ENCODE data around the gene LRRC4B. TPM values are rescaled to one million over a fixed set of nuclear protein-coding genes. Genes with fewer than 3 reads are reported as not detected.

LRRC4B gene
- total and polyA plus RNA-seq, 2 of the 8 experiments (the other 6 are each of a cell fraction or from before 2014, with no cell fraction given): 13.4 to 21.2 TPM

DNA sequence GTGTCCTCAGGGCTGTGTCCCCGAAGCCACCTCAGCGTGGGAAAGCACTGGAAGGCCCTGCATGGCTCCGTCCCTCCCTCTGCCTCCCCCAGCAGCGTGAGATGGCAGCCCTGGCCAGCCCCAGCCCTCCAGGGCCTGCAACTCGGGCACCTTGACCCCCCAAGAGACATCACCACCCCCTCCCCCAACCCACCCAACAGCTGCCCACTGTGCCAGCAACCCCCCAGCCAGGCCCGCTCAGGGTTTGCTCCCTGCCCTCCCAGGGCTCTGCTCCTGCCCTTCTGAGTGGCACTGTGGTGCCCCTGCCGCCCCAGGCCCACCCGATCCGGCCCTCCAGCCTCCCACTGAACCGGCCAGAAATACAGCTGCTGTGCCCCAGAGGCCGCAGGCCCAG is 53.1 kb downstream of the LRRC4B start (continued):
- TF ChIP-seq, protein P1, sequence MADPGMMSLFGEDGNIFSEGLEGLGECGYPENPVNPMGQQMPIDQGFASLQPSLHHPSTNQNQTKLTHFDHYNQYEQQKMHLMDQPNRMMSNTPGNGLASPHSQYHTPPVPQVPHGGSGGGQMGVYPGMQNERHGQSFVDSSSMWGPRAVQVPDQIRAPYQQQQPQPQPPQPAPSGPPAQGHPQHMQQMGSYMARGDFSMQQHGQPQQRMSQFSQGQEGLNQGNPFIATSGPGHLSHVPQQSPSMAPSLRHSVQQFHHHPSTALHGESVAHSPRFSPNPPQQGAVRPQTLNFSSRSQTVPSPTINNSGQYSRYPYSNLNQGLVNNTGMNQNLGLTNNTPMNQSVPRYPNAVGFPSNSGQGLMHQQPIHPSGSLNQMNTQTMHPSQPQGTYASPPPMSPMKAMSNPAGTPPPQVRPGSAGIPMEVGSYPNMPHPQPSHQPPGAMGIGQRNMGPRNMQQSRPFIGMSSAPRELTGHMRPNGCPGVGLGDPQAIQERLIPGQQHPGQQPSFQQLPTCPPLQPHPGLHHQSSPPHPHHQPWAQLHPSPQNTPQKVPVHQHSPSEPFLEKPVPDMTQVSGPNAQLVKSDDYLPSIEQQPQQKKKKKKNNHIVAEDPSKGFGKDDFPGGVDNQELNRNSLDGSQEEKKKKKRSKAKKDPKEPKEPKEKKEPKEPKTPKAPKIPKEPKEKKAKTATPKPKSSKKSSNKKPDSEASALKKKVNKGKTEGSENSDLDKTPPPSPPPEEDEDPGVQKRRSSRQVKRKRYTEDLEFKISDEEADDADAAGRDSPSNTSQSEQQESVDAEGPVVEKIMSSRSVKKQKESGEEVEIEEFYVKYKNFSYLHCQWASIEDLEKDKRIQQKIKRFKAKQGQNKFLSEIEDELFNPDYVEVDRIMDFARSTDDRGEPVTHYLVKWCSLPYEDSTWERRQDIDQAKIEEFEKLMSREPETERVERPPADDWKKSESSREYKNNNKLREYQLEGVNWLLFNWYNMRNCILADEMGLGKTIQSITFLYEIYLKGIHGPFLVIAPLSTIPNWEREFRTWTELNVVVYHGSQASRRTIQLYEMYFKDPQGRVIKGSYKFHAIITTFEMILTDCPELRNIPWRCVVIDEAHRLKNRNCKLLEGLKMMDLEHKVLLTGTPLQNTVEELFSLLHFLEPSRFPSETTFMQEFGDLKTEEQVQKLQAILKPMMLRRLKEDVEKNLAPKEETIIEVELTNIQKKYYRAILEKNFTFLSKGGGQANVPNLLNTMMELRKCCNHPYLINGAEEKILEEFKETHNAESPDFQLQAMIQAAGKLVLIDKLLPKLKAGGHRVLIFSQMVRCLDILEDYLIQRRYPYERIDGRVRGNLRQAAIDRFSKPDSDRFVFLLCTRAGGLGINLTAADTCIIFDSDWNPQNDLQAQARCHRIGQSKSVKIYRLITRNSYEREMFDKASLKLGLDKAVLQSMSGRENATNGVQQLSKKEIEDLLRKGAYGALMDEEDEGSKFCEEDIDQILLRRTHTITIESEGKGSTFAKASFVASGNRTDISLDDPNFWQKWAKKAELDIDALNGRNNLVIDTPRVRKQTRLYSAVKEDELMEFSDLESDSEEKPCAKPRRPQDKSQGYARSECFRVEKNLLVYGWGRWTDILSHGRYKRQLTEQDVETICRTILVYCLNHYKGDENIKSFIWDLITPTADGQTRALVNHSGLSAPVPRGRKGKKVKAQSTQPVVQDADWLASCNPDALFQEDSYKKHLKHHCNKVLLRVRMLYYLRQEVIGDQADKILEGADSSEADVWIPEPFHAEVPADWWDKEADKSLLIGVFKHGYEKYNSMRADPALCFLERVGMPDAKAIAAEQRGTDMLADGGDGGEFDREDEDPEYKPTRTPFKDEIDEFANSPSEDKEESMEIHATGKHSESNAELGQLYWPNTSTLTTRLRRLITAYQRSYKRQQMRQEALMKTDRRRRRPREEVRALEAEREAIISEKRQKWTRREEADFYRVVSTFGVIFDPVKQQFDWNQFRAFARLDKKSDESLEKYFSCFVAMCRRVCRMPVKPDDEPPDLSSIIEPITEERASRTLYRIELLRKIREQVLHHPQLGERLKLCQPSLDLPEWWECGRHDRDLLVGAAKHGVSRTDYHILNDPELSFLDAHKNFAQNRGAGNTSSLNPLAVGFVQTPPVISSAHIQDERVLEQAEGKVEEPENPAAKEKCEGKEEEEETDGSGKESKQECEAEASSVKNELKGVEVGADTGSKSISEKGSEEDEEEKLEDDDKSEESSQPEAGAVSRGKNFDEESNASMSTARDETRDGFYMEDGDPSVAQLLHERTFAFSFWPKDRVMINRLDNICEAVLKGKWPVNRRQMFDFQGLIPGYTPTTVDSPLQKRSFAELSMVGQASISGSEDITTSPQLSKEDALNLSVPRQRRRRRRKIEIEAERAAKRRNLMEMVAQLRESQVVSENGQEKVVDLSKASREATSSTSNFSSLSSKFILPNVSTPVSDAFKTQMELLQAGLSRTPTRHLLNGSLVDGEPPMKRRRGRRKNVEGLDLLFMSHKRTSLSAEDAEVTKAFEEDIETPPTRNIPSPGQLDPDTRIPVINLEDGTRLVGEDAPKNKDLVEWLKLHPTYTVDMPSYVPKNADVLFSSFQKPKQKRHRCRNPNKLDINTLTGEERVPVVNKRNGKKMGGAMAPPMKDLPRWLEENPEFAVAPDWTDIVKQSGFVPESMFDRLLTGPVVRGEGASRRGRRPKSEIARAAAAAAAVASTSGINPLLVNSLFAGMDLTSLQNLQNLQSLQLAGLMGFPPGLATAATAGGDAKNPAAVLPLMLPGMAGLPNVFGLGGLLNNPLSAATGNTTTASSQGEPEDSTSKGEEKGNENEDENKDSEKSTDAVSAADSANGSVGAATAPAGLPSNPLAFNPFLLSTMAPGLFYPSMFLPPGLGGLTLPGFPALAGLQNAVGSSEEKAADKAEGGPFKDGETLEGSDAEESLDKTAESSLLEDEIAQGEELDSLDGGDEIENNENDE (IDR thresholded peaks at IDR 0.05; ENCODE audit: insufficient replicate concordance, low read length): no peak
- TF ChIP-seq RNF2 (IDR thresholded peaks at IDR 0.05; ENCODE audit: borderline replicate concordance, low read depth, low read length, missing control alignments, poor library complexity, severe bottlenecking): no peak
- no peak for TF ChIP-seq BACH1 (IDR thresholded peaks at IDR 0.05; ENCODE audit: low read length)
- TF ChIP-seq SP4 (IDR thresholded peaks at IDR 0.05; ENCODE audit: low read length): no peak
- no peak for TF ChIP-seq CEBPB (IDR thresholded peaks at IDR 0.05; ENCODE audit: low read depth, low read length)
- no peak for TF ChIP-seq POLR2A (IDR thresholded peaks at IDR 0.05; ENCODE audit: control extremely low read depth in 1 of 2, low read depth in 2 of 2, low read length in 2 of 2)
- TF ChIP-seq, protein P2, sequence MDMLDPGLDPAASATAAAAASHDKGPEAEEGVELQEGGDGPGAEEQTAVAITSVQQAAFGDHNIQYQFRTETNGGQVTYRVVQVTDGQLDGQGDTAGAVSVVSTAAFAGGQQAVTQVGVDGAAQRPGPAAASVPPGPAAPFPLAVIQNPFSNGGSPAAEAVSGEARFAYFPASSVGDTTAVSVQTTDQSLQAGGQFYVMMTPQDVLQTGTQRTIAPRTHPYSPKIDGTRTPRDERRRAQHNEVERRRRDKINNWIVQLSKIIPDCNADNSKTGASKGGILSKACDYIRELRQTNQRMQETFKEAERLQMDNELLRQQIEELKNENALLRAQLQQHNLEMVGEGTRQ (IDR thresholded peaks at IDR 0.05; ENCODE audit: low read length): no peak
- TF ChIP-seq TCF12 (IDR thresholded peaks at IDR 0.05; ENCODE audit: low read depth, low read length): no peak
- no peak for TF ChIP-seq FOSL1 (IDR thresholded peaks at IDR 0.05; ENCODE audit: insufficient read depth, low read depth, low read length)
- TF ChIP-seq SP2 (IDR thresholded peaks at IDR 0.05; ENCODE audit: low read length): no peak
- TF ChIP-seq EGR1 (IDR thresholded peaks at IDR 0.05; ENCODE audit: borderline replicate concordance, low read depth, low read length): no peak
- no peak for TF ChIP-seq EP300 (IDR thresholded peaks at IDR 0.05; ENCODE audit: borderline replicate concordance in 1 of 2, low read depth in 2 of 2, low read length in 2 of 2)
